HFF-Myc (cell line): ENCODE measurements around the gene PHLPP1.

ENCODE experiments used
- DNase-seq: peaks from one replicate; pipeline ENCODE4 v3.0.0-alpha.2; 2011; ENCODE audit warnings: low read depth; ENCODE audit errors: extremely low read depth
- H3K4me3 ChIP-seq: replicated peaks from 2 replicates; pipeline ENCODE4 v1.5.1; 2011; ENCODE audit warnings: low read depth, mild to moderate bottlenecking, control low read depth, low read length
- TF ChIP-seq, protein P1 (sequence below): IDR thresholded peaks from 2 replicates; pipeline ENCODE4 v1.5.1; 2012; ENCODE audit warnings: mild to moderate bottlenecking, low read depth, low read length, control low read depth; ENCODE audit errors: missing control alignments

PHLPP1 gene

GRCh38 chr18:62998443-62998842, 283.1 kb downstream of the PHLPP1 start:
- TF ChIP-seq, protein P1, sequence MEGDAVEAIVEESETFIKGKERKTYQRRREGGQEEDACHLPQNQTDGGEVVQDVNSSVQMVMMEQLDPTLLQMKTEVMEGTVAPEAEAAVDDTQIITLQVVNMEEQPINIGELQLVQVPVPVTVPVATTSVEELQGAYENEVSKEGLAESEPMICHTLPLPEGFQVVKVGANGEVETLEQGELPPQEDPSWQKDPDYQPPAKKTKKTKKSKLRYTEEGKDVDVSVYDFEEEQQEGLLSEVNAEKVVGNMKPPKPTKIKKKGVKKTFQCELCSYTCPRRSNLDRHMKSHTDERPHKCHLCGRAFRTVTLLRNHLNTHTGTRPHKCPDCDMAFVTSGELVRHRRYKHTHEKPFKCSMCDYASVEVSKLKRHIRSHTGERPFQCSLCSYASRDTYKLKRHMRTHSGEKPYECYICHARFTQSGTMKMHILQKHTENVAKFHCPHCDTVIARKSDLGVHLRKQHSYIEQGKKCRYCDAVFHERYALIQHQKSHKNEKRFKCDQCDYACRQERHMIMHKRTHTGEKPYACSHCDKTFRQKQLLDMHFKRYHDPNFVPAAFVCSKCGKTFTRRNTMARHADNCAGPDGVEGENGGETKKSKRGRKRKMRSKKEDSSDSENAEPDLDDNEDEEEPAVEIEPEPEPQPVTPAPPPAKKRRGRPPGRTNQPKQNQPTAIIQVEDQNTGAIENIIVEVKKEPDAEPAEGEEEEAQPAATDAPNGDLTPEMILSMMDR = no peak
- DNase-seq = no peak
- no peak overlapping the region for H3K4me3 ChIP-seq

DNA sequence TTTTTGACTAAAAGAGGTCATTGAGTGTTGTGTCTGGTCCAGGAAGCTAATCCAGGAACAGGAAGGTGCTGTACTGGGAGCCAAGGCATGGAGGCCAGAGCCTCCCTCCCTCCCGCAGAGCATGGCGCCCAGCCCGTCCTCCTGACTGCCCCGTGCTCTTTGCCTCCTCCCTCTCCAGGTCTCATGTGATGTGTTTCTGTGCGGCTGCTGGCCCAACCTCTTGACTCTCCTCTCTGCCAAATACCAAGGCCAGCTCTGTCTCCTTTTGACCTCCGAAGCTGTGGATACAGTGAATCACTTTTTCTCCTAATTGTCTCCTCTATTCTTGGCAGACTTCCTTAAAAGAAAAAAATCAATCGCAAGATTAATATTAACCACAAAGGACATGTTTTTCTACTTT, 284.1 kb downstream of the PHLPP1 start:
- DNase-seq = no peak
- H3K4me3 ChIP-seq = no peak overlapping the region
- TF ChIP-seq, protein P1 = no peak

DNA sequence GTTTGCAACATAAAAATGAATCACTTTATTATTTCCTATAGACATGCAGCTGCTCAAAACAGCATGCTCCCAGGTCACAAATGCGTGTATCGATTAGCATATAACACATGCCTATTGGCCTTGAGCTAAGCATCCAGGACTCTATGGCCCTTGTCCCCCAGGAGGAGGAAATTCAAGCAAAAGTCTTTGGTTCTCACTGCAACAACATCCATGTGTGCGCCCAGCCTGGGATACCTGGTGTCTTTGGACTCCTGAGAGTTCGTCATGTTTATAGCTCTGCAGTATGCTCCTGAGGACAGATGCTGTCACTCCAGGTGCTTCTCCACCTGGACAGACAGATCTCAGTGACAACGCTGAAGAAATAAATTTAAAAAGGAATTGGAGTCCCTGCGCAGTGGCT, 284.6 kb downstream of the PHLPP1 start:
- DNase-seq = no peak
- TF ChIP-seq, protein P1 = no peak
- no peak overlapping the region for H3K4me3 ChIP-seq

DNA sequence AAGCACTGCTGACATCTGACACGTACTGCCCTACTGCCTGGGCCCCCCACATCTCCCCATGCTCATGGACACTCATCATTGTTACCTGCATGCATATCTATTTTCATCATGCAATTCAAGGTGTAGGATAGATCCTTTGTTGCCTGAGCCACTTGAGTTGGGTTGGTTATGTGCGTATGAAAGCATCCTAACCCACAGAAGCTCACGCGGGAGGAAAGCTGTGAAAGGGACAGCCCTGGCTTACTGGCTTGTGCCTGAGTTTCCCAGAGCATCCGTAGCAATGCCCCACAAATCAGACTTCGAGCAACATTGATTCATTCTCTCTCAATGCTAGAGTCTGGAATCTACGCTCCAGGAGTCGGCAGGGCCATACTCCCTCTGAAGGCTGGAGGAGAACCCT, 285.5 kb downstream of the PHLPP1 start:
- DNase-seq = no peak
- TF ChIP-seq, protein P1 = no peak
- no peak overlapping the region for H3K4me3 ChIP-seq

DNA sequence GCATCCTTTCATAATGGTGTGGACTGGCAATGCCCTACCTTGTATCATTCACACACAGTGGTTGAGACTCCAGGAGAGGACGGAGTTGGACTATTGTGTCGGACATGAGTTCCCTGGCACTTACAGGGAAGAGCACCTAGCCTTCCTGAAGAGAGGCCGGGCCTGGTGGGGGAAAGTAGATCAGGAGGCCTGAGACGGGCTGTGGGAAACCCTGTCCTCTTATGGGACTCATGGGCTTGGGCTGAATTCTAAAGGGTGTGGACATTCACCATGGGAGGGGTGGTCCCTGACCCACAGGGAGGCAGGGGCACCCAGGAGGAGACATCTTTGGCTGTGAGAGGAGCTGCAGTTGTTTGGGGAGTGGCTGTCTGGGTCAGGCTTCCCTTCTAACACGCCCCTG, 286.5 kb downstream of the PHLPP1 start:
- no peak for DNase-seq
- no peak overlapping the region for H3K4me3 ChIP-seq
- TF ChIP-seq, protein P1 = no peak

- no peak for DNase-seq
- TF ChIP-seq, protein P1 = no peak
- no peak overlapping the region for H3K4me3 ChIP-seq
These were observed 287.0 kb downstream of the PHLPP1 start for GRCh38 chr18:63002305-63002704.

DNA sequence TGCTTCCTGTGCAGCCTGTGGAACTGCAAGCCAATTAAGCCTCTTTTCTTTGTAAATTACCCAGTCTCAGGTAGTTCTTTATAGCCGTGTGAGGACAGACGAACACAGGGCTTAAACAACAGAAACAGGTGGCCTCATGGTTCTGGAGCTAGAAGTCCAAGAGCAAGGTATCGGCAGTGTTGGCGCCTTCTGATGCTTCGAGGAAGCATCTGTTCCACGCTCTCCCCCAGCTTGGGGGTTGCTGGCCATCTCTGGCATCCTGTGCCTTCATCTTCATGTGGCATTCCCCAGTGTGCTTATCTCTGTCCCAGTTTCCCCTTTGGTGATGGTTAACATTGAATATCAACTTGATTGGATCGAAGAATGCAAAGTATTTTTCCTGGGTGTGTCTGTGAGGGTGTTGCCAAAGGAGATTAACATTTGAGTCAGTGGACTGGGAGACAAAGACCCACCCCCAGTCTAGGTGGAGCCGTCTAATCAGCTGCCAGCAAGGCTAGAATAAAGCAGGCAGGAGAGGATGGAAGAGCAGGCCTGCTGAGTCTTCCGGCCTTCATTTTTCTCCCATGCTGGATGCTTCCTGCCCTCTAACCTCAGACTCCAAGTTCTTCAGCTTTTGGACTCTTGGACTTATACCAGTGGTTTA, 287.6 kb downstream of the PHLPP1 start:
- no peak for DNase-seq
- no peak overlapping the region for H3K4me3 ChIP-seq
- TF ChIP-seq, protein P1 = no peak
